HG03066 (cell line): ENCODE results near the gene CTLA4.

Source experiments
- ATAC-seq: cut with Tn5 transposase; IDR thresholded peaks from one replicate; pipeline ENCODE4 v1.9.1; 2021; ENCODE audit warnings: low read depth; ENCODE audit not compliant: unreplicated experiment

The CTLA4 gene

DNA sequence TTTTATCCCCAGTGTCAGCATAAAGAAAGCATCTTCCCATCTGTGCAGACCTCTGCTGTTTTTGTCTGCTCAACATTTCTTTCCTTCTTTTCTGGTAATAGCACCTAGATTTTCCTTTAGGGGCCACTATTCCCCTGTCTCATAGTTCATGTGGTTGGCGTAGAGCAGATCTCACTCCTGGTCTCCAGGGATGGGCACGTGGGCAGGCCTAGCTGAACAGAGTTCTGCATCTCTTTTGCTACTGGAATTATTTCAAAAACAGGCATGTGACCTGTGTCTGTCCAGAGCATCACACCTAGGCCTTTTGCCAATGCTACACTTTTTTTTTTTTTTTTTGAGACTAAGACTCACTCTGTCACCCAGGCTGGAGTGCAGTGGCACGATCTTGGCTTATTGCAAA lies 51.3 kb downstream of the CTLA4 start:
- no peak for ATAC-seq
